K562 (cell line): ENCODE results near the gene VIP. TPM values are rescaled to one million over a fixed set of nuclear protein-coding genes. Genes with fewer than 3 reads are reported as not detected.

Experiments
- ATAC-seq: fragments of 200-7000 bp; cut with Tn5 transposase; 3 replicates; pipeline ENCODE4 v1.9.1; 2020; ENCODE audit warnings: moderate library complexity
- BruUV-seq: library from RNA; stranded (reverse); fragments of 400-500 nt; replicated peaks from 2 replicates; lab custom pipeline; 2021; lab: Mats Ljungman, UMichigan
- CTCF ChIA-PET: fragments of 300-600 bp; formaldehyde crosslinking; extraction: SDS; loops from one replicate; lab custom pipeline; 2021; ENCODE audit warnings: low intra/inter-chr PET ratio; lab: Yijun Ruan, JAX
- POLR2A ChIA-PET: fragments of 300-600, 350-650 bp; sonication (Branson Sonifier 250); formaldehyde crosslinking; extraction: SDS; loops from one replicate; lab custom pipeline; 2021; ENCODE audit warnings: antibody characterized with exemption, inconsistent platforms; lab: Yijun Ruan, JAX
- DNase-seq, 4 experiments: peaks; one replicate each; pipeline versions ENCODE4 v3.0.0 to v3.0.0-alpha.2; 2011 to 2018; ENCODE audit warnings: low spot score in 3 of 4, mixed read lengths in 3 of 4; ENCODE audit errors: extremely low read depth in 1 of 4
- FAIRE-seq: peaks from 2 replicates; lab custom pipeline; 2011; peaks lifted over from hg19 to GRCh38; lab: Jason Lieb, UNC
- H2AFZ ChIP-seq: 2 replicates; pipeline ENCODE4 v1.6.0; 2011; ENCODE audit warnings: low read depth, low read length, control low read depth, inconsistent platforms
- H3K27ac ChIP-seq: fragments of 200-600 bp; 3 replicates; pipeline ENCODE4 v1.8.0; 2011; ENCODE audit warnings: low read depth, mild to moderate bottlenecking, control low read depth, inconsistent platforms, low read length, moderate library complexity, mixed read lengths; ENCODE audit errors: extremely low read depth
- H3K27me3 ChIP-seq, 2 experiments: fragments of 300-600 bp in 1 of 2; 2 replicates in 1 of 2; 3 replicates in 1 of 2; pipeline versions ENCODE4 v1.6.0 to v1.8.0; 2011; ENCODE audit warnings: inconsistent platforms in 2 of 2, low read length in 2 of 2, mild to moderate bottlenecking in 1 of 2, mixed read lengths in 1 of 2, moderate library complexity in 1 of 2; ENCODE audit not compliant: control insufficient read depth in 2 of 2, insufficient read depth in 2 of 2
- H3K36me3 ChIP-seq: fragments of 300-600 bp; 3 replicates; pipeline ENCODE4 v1.8.0; 2011; ENCODE audit warnings: mild to moderate bottlenecking, low read length, inconsistent platforms; ENCODE audit not compliant: control insufficient read depth, insufficient read depth
- H3K4me1 ChIP-seq, 2 experiments: fragments of 200-600 bp in 1 of 2; replicated peaks in 1 of 2; 2 replicates in 1 of 2; 3 replicates in 1 of 2; pipeline versions ENCODE4 v1.5.1 to v1.8.0; 2011; ENCODE audit warnings: inconsistent platforms in 2 of 2, low read length in 2 of 2, mild to moderate bottlenecking in 1 of 2, mixed read lengths in 1 of 2, moderate library complexity in 1 of 2; ENCODE audit not compliant: control insufficient read depth in 2 of 2, insufficient read depth in 2 of 2
- H3K4me2 ChIP-seq: 2 replicates; pipeline ENCODE4 v1.6.1; 2011; ENCODE audit warnings: low read length, control low read depth, inconsistent platforms, mixed read lengths; ENCODE audit not compliant: insufficient read depth
- H3K4me3 ChIP-seq: fragments of 200-600 bp; sonication (generic), shearing (Covaris generic); 2 replicates; pipeline ENCODE4 v1.5.1; 2016; ENCODE audit warnings: control low read depth, inconsistent platforms
- H3K79me2 ChIP-seq: fragments of 200-600 bp; 3 replicates; pipeline ENCODE4 v1.8.0; 2011; ENCODE audit warnings: low read length, inconsistent platforms; ENCODE audit not compliant: control insufficient read depth, insufficient read depth
- H3K9ac ChIP-seq, 2 experiments: 2 replicates each; pipeline versions ENCODE4 v1.6.0 to v1.6.1; 2011; ENCODE audit warnings: low read depth in 2 of 2, low read length in 2 of 2, control low read depth in 1 of 2, inconsistent platforms in 1 of 2, mild to moderate bottlenecking in 1 of 2, mixed read lengths in 1 of 2; ENCODE audit not compliant: insufficient read depth in 1 of 2
- H3K9me1 ChIP-seq: one replicate; pipeline ENCODE4 v1.6.0; 2011; ENCODE audit warnings: inconsistent platforms, mild to moderate bottlenecking, low read length, moderate library complexity; ENCODE audit not compliant: control insufficient read depth, insufficient read depth
- H3K9me3 ChIP-seq: replicated peaks from 2 replicates; pipeline ENCODE4 v1.5.1; 2011; ENCODE audit warnings: low read depth, low read length, inconsistent platforms; ENCODE audit not compliant: control insufficient read depth, insufficient read depth
- H4K20me1 ChIP-seq: replicated peaks from 2 replicates; pipeline ENCODE4 v1.6.1; 2011; ENCODE audit warnings: low read length, inconsistent platforms, mixed read lengths; ENCODE audit not compliant: control insufficient read depth, insufficient read depth
- BRCA1 ChIP-seq, 2 experiments: fragments of 450-650 bp in 1 of 2; sonication (generic) in 1 of 2; formaldehyde crosslinking in 1 of 2; IDR thresholded peaks; 2 replicates each; pipeline versions ENCODE4 v1.5.0 to v1.6.1; 2017 to 2020; ENCODE audit warnings: mild to moderate bottlenecking in 1 of 2, missing genetic modification reagents in 1 of 2
- CBFA2T3 ChIP-seq: fragments of 450-650 bp; IDR thresholded peaks from 2 replicates; pipeline ENCODE4 v1.6.1; 2017
- GABPB1 ChIP-seq: sonication (generic); formaldehyde crosslinking; IDR thresholded peaks from 2 replicates; pipeline ENCODE4 v1.8.0; 2022; ENCODE audit warnings: mild to moderate bottlenecking, missing genetic modification reagents
- HDAC3 ChIP-seq: fragments of 450-650 bp; IDR thresholded peaks from 2 replicates; pipeline ENCODE4 v1.6.1; 2018; ENCODE audit warnings: borderline replicate concordance, mild to moderate bottlenecking, moderate library complexity; ENCODE audit not compliant: partially characterized antibody
- HDAC8 ChIP-seq: fragments of 450-650 bp; IDR thresholded peaks from 2 replicates; pipeline ENCODE4 v1.6.1; 2016; ENCODE audit warnings: mild to moderate bottlenecking, missing genetic modification characterization, moderate library complexity, missing compliant biosample characterization
- HNRNPLL ChIP-seq: fragments of 200-400 bp; formaldehyde crosslinking; IDR thresholded peaks from 2 replicates; pipeline ENCODE4 v1.6.1; 2017; ENCODE audit warnings: low read length, low read depth, mild to moderate bottlenecking; ENCODE audit not compliant: poor library complexity, severe bottlenecking
- LEF1 ChIP-seq: fragments of 450-650 bp; IDR thresholded peaks from 2 replicates; pipeline ENCODE4 v1.6.1; 2016; ENCODE audit warnings: mild to moderate bottlenecking
- MAFF ChIP-seq: IDR thresholded peaks from 2 replicates; pipeline ENCODE4 v1.6.1; 2012; ENCODE audit warnings: low read length, improper control_type of control experiment
- PRPF4 ChIP-seq: fragments of 200-400 bp; formaldehyde crosslinking; IDR thresholded peaks from one replicate; pipeline ENCODE4 v1.6.1; 2017; ENCODE audit warnings: low read length, low read depth, mild to moderate bottlenecking; ENCODE audit not compliant: insufficient read depth, poor library complexity, severe bottlenecking
- RAD21 ChIP-seq, 2 experiments: fragments of 250-450 bp in 1 of 2; fragments of 450-650 bp in 1 of 2; sonication (Bioruptor Pico) in 1 of 2; formaldehyde crosslinking in 1 of 2; IDR thresholded peaks in 1 of 2; conservative IDR thresholded peaks in 1 of 2; 2 replicates each; pipeline versions ENCODE4 v1.4.0 to v1.8.0; 2020 to 2022; ENCODE audit warnings: mild to moderate bottlenecking in 2 of 2, moderate library complexity in 1 of 2
- ZFX ChIP-seq: sonication (generic); formaldehyde crosslinking; IDR thresholded peaks from 2 replicates; pipeline ENCODE4 v1.8.0; 2022; ENCODE audit warnings: mild to moderate bottlenecking, missing genetic modification reagents, moderate library complexity
- ZNF696 ChIP-seq: fragments of 250-450 bp; sonication (Bioruptor Pico); conservative IDR thresholded peaks from 2 replicates; pipeline ENCODE4 v1.4.0; 2020; ENCODE audit warnings: mild to moderate bottlenecking, moderate library complexity
- ZNF707 ChIP-seq: fragments of 250-450 bp; sonication (Bioruptor Pico); conservative IDR thresholded peaks from 2 replicates; pipeline ENCODE4 v1.8.0; 2022; ENCODE audit warnings: inconsistent platforms, mild to moderate bottlenecking, moderate library complexity
- WGBS: fragments of 100-300 bp; shearing (Covaris generic); methylation state at CpG from one replicate; pipeline ENCODE4 v1.1.6; 2016; ENCODE audit warnings: low coverage, mixed read lengths; ENCODE audit not compliant: insufficient coverage; ENCODE audit errors: missing lambda C conversion rate; 5-methylcytosine and 5-hydroxymethylcytosine counted together
- in situ Hi-C: fragments of 300-500 bp; cut with MboI; formaldehyde crosslinking; loops from 4 replicates; pipeline ENCODE4 v1.15.0; 2018; ENCODE audit warnings: inconsistent platforms, mixed read lengths
- intact Hi-C: fragments of 100-400 bp; cut with micrococcal nuclease; formaldehyde crosslinking; loops from 2 replicates; pipeline ENCODE4 v1.14.2; 2022
- polyA plus RNA-seq, 8 experiments: library from polyadenylated mRNA; depleted of rRNA in 4 of 8; stranded (reverse) in 5 of 8; unstranded in 3 of 8; fragments of >200 nt; fragmentation: Nextera tagmentation in 2 of 8; fragmentation: Illumina TruSeq in 1 of 8; extraction: Ambion mirVana in 2 of 8; extraction: Trizol in 1 of 8; gene quantifications; 2 replicates each; pipeline versions ENCODE4 v1.2.1 to v1.2.3, GENCODE V29; 2011 to 2014; ENCODE audit warnings: inconsistent platforms in 1 of 8, missing spikeins in 1 of 8
- total RNA-seq, 7 experiments: library from RNA; depleted of rRNA in 6 of 7; stranded (reverse); fragments of >200 nt in 6 of 7; fragmentation: Illumina TruSeq in 2 of 7; extraction: Trizol in 2 of 7; gene quantifications; 2 replicates each; pipeline versions ENCODE4 v1.2.1 to v1.2.3, GENCODE V29; 2011 to 2021; ENCODE audit warnings: low replicate concordance in 1 of 7
- TF ChIP-seq, protein P1 (sequence below): sonication (generic); formaldehyde crosslinking; IDR thresholded peaks from 2 replicates; pipeline ENCODE4 v1.8.1; 2023; ENCODE audit warnings: mild to moderate bottlenecking, missing genetic modification reagents

VIP gene
- total and polyA plus RNA-seq, 9 of the 15 experiments (the other 6 are each of a cell fraction or from before 2014, with no cell fraction given): 0.08 TPM; not detected in 8

DNA sequence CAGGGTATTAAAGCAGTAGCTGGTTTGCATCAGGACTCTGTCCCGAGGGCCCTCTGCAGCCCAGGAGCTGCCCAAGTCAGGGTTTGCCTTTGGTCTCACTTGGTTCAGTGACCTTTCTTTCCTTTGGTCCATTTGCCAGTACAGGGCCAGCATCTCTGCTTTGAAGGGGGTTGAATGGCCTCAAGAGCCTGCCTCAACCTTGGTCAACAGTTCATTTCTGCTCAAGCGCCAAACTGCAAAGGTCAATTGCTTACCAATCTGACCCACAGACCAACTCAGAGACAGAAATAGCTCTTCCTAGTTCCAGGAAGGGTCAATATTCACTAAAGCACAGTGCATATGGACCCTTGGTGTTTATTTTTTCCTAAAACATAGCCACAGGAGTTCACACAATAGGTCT is 19.4 kb downstream of the VIP start:
- DNase-seq: no peak
- no peak for ATAC-seq
- H3K9me1 ChIP-seq: no peaks in the 10 kb centered on the region
- H3K27ac ChIP-seq: no peak overlapping the region
- H3K27me3 ChIP-seq: no peaks in the 10 kb centered on the region
- 8% methylated on average over 2 of the region's 2 CpGs for WGBS
- no peaks in the 10 kb centered on the region for H3K4me1 ChIP-seq
- POLR2A ChIA-PET: no interaction called here
- H3K9me3 ChIP-seq: no peaks in the 10 kb centered on the region
- H3K4me2 ChIP-seq: no peak overlapping the region
- in situ Hi-C loops (no loop called here), intact Hi-C loops (no loop called here)
- H3K36me3 ChIP-seq: no peaks in the 10 kb centered on the region
- no peak for TF ChIP-seq MAFF
- TF ChIP-seq ZNF696 (CRISPR knock-in tag): no peak
- TF ChIP-seq BRCA1 (IDR thresholded peaks at IDR 0.05): no peak
- no peak for TF ChIP-seq BRCA1 (CRISPR knock-in tag; IDR thresholded peaks at IDR 0.05)
- TF ChIP-seq ZFX: no peak
- TF ChIP-seq PRPF4: no peak
- TF ChIP-seq RAD21 (CRISPR knock-in tag; conservative IDR thresholded peaks at IDR 0.05 in 1 of 2, IDR thresholded peaks at IDR 0.05 in 1 of 2): no peak
- TF ChIP-seq, protein P1, sequence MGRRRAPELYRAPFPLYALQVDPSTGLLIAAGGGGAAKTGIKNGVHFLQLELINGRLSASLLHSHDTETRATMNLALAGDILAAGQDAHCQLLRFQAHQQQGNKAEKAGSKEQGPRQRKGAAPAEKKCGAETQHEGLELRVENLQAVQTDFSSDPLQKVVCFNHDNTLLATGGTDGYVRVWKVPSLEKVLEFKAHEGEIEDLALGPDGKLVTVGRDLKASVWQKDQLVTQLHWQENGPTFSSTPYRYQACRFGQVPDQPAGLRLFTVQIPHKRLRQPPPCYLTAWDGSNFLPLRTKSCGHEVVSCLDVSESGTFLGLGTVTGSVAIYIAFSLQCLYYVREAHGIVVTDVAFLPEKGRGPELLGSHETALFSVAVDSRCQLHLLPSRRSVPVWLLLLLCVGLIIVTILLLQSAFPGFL (CRISPR knock-in tag): no peak
- TF ChIP-seq CBFA2T3: no peak
- TF ChIP-seq ZNF707 (CRISPR knock-in tag): no peak
- no peak for TF ChIP-seq HDAC3
- TF ChIP-seq HDAC8: no peak
- no peak for TF ChIP-seq LEF1
- TF ChIP-seq HNRNPLL: no peak
- no peak for TF ChIP-seq GABPB1
- no TSS peak for BruUV-seq
- H2AFZ ChIP-seq: no peak overlapping the region
- CTCF ChIA-PET: no interaction called here
- no peaks in the 10 kb centered on the region for H4K20me1 ChIP-seq
- FAIRE-seq: no peak
- H3K9ac ChIP-seq: no peak overlapping the region
- H3K4me3 ChIP-seq: no peak overlapping the region
- H3K79me2 ChIP-seq: no peaks in the 10 kb centered on the region
